Left renal pelvis (tissue), 4 donors: ENCODE results near the gene GK. TPM values are rescaled to one million over a fixed set of nuclear protein-coding genes. Genes with fewer than 3 reads are reported as not detected.

Source experiments
- polyA plus RNA-seq, 4 donors: library from polyadenylated mRNA; unstranded; fragments of 120-200 nt; gene quantifications; one replicate each; pipeline ENCODE4 v1.2.1, GENCODE V29; 2013; ENCODE audit not compliant: insufficient read length in 4 of 4

Gene GK
- polyA plus RNA-seq, 4 donors, result 5.7 to 113 (median 90.5) TPM

Other genes with a start within 250 kb of the GK start
- gene TASL, start 75.7 kb upstream of the GK start, polyA plus RNA-seq, result 1 to 10 TPM in 1 of 4 donors, under 1 TPM in 3; 0.46 to 1.5 (median 0.47) TPM
- 10 to 100 TPM; 19.9 to 35.1 (median 33.5) TPM for gene TAB3, start 235.8 kb downstream of the GK start, polyA plus RNA-seq